ENCODE data around the gene LRRC7.

DNA sequence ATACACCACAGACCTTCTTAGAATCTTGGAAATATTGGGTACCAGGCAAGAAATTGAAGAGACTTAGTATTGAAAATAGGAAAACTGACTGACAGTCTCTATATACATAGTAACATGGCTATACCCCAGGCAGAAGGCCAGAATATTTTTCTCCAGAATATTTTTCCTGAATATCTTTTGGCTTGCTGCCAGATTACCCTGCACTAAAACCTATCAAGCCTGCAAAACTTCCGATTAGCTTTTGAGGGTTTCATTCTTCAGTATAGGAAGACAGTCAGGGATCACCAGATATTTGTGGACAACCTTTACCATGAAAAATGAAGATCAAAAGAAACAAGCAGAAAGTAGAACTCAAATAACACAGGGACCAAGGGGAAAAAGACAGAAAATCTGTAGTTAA is 187.9 kb downstream of the LRRC7 start:
- TF ChIP-seq CTCF (IDR thresholded peaks at IDR 0.05) (no peak), POLR2A (IDR thresholded peaks at IDR 0.05) (no peak), POLR2AphosphoS5 (IDR thresholded peaks at IDR 0.05) (no peak)

Data from breast epithelium (tissue), 3 donors.